ENCODE measurements around the gene ATP12A. TPM values are rescaled to one million over a fixed set of nuclear protein-coding genes. Genes with fewer than 3 reads are reported as not detected.

ATP12A gene
- total and polyA plus RNA-seq, 2 of the 8 experiments (the other 6 are each of a cell fraction or from before 2014, with no cell fraction given): 0.80 to 1.3 TPM

DNA sequence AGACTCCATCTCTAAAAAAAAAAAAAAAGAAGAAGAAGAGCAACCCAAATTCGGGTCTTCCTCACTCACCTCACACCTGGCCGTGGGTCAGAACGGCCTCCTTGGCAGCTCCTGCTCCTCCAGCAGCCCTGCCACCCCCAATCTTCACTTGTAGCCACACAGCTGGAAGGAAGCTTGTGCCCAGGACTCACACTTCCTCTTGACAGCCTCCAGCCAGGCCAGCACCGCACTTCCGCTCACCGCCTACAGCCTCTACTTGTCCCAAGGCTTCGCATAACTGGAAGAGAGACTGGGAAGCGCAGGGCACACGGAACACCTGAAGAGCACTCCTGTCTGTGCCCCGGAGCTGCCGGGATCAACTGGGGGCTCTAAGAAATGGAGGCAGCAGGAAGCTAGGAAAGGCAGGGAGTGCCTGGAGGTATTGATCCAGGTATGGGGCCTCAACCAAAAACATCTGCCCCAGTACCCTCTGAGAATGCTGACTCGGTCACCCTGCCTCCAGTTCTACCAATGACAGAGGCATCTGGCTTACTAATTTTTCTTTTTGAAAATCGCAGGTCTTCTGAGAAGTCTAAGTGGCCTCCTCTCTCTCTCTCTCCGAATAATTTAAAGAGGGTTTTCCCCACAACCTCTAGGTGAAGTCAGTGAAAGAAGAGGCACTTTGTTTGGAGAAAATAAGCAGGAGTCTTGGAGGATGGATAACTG is 31.1 kb upstream of the ATP12A start:
- Histone ChIP-seq H3K23ac (ENCODE audit: insufficient read length) (no peak overlapping the region), H3K14ac (ENCODE audit: insufficient read length) (no peak overlapping the region), H3K27me3 (replicated peaks in 1 of 4; ENCODE audit: control insufficient read depth in 3 of 4, extremely low read depth in 1 of 4, insufficient read depth in 3 of 4, low read length in 3 of 4) (no peaks in the 10 kb centered on the region), H3K18ac (ENCODE audit: extremely low read depth, low read length) (no peak overlapping the region), H4K5ac (ENCODE audit: insufficient read length, low read depth, low read length) (no peak overlapping the region), H2BK20ac (ENCODE audit: low read length) (peak overlapping the region; percentile 80; the same call in 1 of the 2 replicates), H3K36me3 (ENCODE audit: control insufficient read depth in 2 of 4, insufficient read depth in 4 of 4, low read length in 3 of 4) (no peaks in the 10 kb centered on the region), H3K56ac (replicated peaks; ENCODE audit: insufficient read length, low read depth, low read length) (no peak overlapping the region), H2BK15ac (ENCODE audit: low read length) (no peak overlapping the region; the same call in 1 of the 2 replicates), H3K79me2 (ENCODE audit: control insufficient read depth in 1 of 2, insufficient read depth in 2 of 2, low read length in 2 of 2) (no peaks in the 10 kb centered on the region), H4K20me1 (replicated peaks in 1 of 2; ENCODE audit: control insufficient read depth in 1 of 2, insufficient read depth in 2 of 2, low read length in 2 of 2) (no peaks in the 10 kb centered on the region), H3K4me1 (replicated peaks in 1 of 4; ENCODE audit: control insufficient read depth in 3 of 4, insufficient read depth in 4 of 4, low read length in 3 of 4) (peaks cover 0 to 4% (median 3%) of the 10 kb centered on the region in 4 experiments; a peak in 3 of 7 replicates), H3K9ac (replicated peaks in 1 of 4; ENCODE audit: extremely low read depth in 1 of 4, low read depth in 3 of 4, low read length in 3 of 4) (no peak overlapping the region), H2AFZ (ENCODE audit: low read length) (peak overlapping the region; percentile 93), H4K91ac (replicated peaks; ENCODE audit: insufficient read length, low read length) (peak overlapping the region; percentile 87), H4K8ac (ENCODE audit: extremely low read depth, insufficient read depth, low read length) (peak overlapping the region; percentile 54; the same call in 1 of the 2 replicates), H2AK5ac (ENCODE audit: low read depth, low read length) (no peak overlapping the region), H3K4me3 (ENCODE audit: extremely low read depth in 1 of 4, insufficient read depth in 2 of 4, low read depth in 3 of 4, low read length in 4 of 4) (no peak overlapping the region), H2BK12ac (ENCODE audit: low read depth, low read length) (peak overlapping the region; percentile 90; the same call in 1 of the 2 replicates), H3K27ac (ENCODE audit: low read depth, low read length) (no peak overlapping the region), H3K79me1 (ENCODE audit: low read depth, low read length) (no peaks in the 10 kb centered on the region), H2BK120ac (replicated peaks; ENCODE audit: low read depth, low read length) (peak overlapping the region; percentile 80), H2BK5ac (ENCODE audit: low read depth, low read length) (peak overlapping the region; percentile 67; the same call in 1 of the 2 replicates), H3K4me2 (ENCODE audit: insufficient read depth in 1 of 2, low read depth in 2 of 2, low read length in 2 of 2) (no peak overlapping the region), H3K4ac (replicated peaks; ENCODE audit: insufficient read length, low read depth, low read length) (peak overlapping the region; percentile 25), H3K9me3 (ENCODE audit: insufficient read depth in 2 of 2, low read depth in 1 of 2, low read length in 1 of 2) (no peaks in the 10 kb centered on the region), H3K23me2 (ENCODE audit: low read depth, low read length) (no peaks in the 10 kb centered on the region)
- 88% methylated on average over 11 of the region's 14 CpGs; no CpG with 5 or more reads in 1 of the 2 experiments for WGBS, 2 experiments (ENCODE audit: extremely low coverage in 1 of 2, insufficient coverage in 1 of 2, insufficient read length in 1 of 2, insufficient replicate concordance in 2 of 2, low coverage in 1 of 2, low lambda C conversion rate in 2 of 2, missing lambda C conversion rate in 1 of 2)
- FAIRE-seq: no peak
- ChIA-PET POLR2A (ENCODE audit: partially characterized antibody) (no interaction called here), CTCF (ENCODE audit: partially characterized antibody) (interaction anchor here (0.9 to 2.7 kb wide), 5 partner anchors 11 to 45 kb away, joined by 3 to 14 read pairs (median 5); no protein-coding TSS in a partner anchor)
- no peak for DNase-seq (ENCODE audit: low read depth in 1 of 2, low spot score in 2 of 2)
- TF ChIP-seq ZNF274 (IDR thresholded peaks at IDR 0.05; ENCODE audit: borderline replicate concordance, extremely low read depth, low read length): no peak
- TF ChIP-seq CTBP2 (IDR thresholded peaks at IDR 0.05; ENCODE audit: borderline replicate concordance, insufficient read depth, insufficient read length, low read length): no peak
- no peak for TF ChIP-seq TCF12 (IDR thresholded peaks at IDR 0.05; ENCODE audit: low read depth, low read length)
- no peak for TF ChIP-seq SIRT6 (IDR thresholded peaks at IDR 0.05; ENCODE audit: low read length)
- TF ChIP-seq CHD1 (IDR thresholded peaks at IDR 0.05; ENCODE audit: low read depth, low read length): no peak
- no peak for TF ChIP-seq CEBPB (IDR thresholded peaks at IDR 0.05; ENCODE audit: low read depth, low read length)
- TF ChIP-seq POLR2A (IDR thresholded peaks at IDR 0.05; ENCODE audit: control extremely low read depth in 1 of 2, low read depth in 2 of 2, low read length in 2 of 2): no peak
- no peak for TF ChIP-seq RBBP5 (IDR thresholded peaks at IDR 0.05; ENCODE audit: borderline replicate concordance, low read depth, low read length)
- no peak for TF ChIP-seq RFX5 (IDR thresholded peaks at IDR 0.05; ENCODE audit: borderline replicate concordance, low read depth, low read length)
- no peak for TF ChIP-seq NRF1 (IDR thresholded peaks at IDR 0.05; ENCODE audit: low read depth, low read length)
- TF ChIP-seq, protein P1, sequence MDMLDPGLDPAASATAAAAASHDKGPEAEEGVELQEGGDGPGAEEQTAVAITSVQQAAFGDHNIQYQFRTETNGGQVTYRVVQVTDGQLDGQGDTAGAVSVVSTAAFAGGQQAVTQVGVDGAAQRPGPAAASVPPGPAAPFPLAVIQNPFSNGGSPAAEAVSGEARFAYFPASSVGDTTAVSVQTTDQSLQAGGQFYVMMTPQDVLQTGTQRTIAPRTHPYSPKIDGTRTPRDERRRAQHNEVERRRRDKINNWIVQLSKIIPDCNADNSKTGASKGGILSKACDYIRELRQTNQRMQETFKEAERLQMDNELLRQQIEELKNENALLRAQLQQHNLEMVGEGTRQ (IDR thresholded peaks at IDR 0.05; ENCODE audit: low read length): no peak
- no peak for TF ChIP-seq FOSL1 (IDR thresholded peaks at IDR 0.05; ENCODE audit: insufficient read depth, low read depth, low read length)

Measured in H1 (cell line).